Testis (tissue), 3 donors: ENCODE data around the gene P2RY8. TPM values are rescaled to one million over a fixed set of nuclear protein-coding genes. Genes with fewer than 3 reads are reported as not detected.
A peak's percentile ranks its signal among the peaks of the same experiment; 100 is the strongest.

Experiments used
- DNase-seq: peaks from one replicate; pipeline ENCODE4 v3.0.0-alpha.2; 2019
- H3K27ac ChIP-seq, 2 donors: fragments of 200-600 bp; sonication (generic); one replicate each; pipeline ENCODE4 v1.5.1; 2019
- H3K27me3 ChIP-seq: fragments of 200-600 bp; sonication (generic); one replicate; pipeline ENCODE4 v1.5.1; 2019
- H3K36me3 ChIP-seq: fragments of 200-600 bp; sonication (generic); one replicate; pipeline ENCODE4 v1.5.1; 2017; ENCODE audit warnings: low read depth; ENCODE audit errors: missing control alignments
- H3K4me1 ChIP-seq: fragments of 200-600 bp; sonication (generic); one replicate; pipeline ENCODE4 v1.5.1; 2019
- H3K4me3 ChIP-seq, 2 donors: fragments of 200-600 bp; sonication (generic); one replicate each; pipeline ENCODE4 v1.5.1; 2017 to 2019
- H3K9me3 ChIP-seq: fragments of 200-600 bp; sonication (generic); one replicate; pipeline ENCODE4 v1.5.1; 2017
- POLR2A ChIP-seq: fragments of 450-650 bp; IDR thresholded peaks from one replicate; pipeline ENCODE4 v1.6.1; 2017; ENCODE audit warnings: antibody characterized with exemption, mild to moderate bottlenecking, moderate library complexity
- WGBS, 2 donors: methylation state at CpG; one replicate each; pipeline ENCODE4 v1.1.5; 2018; 5-methylcytosine and 5-hydroxymethylcytosine counted together
- intact Hi-C: fragments of 100-400 bp; cut with DNase I; formaldehyde crosslinking; loops from one replicate; pipeline ENCODE4 v1.15.1; 2023; ENCODE audit warnings: low total_unique reads
- polyA plus RNA-seq: library from polyadenylated mRNA; stranded (reverse); fragments of 350-450 nt; fragmentation: Illumina TruSeq; extraction: RNeasy Lipid Tissue Mini Kit (QIAGEN cat#74804); gene quantifications from one replicate; pipeline ENCODE4 v1.2.3, GENCODE V29; 2014; ENCODE audit warnings: low read depth, low replicate concordance; ENCODE audit not compliant: insufficient read depth
- total RNA-seq, 2 donors: library from RNA; depleted of rRNA; stranded (reverse); fragments of >200 nt; gene quantifications; one replicate each; pipeline ENCODE4 v1.2.3, GENCODE V29; 2016
- TF ChIP-seq, protein P1 (sequence below), 3 experiments: fragments of 450-650 bp in 2 of 3; fragments of 200-600 bp in 1 of 3; sonication (generic) in 1 of 3; IDR thresholded peaks; one replicate each; pipeline ENCODE4 v1.5.1; 2016 to 2019; ENCODE audit warnings: antibody characterized with exemption in 3 of 3, mild to moderate bottlenecking in 2 of 3, moderate library complexity in 1 of 3

P2RY8 gene
- total and polyA plus RNA-seq, 3 donors from 2014 or later = 0.24 to 1.1 (median 0.50) TPM

DNA sequence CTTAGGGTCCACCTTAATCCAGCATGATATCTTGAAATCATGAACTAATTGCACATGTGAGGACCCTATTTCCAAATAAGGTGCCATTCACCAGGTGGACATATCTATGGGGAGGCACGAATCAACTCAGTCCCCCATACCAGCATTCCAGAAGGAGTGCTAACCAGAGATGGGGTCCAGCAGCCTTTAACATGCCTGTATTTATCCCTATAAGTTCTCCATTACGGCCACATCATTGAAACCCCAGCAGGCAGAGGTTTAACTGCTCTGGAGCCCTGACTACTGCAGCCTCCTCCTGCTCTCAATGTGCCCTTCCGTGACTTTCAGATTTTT, 81.1 kb downstream of the P2RY8 start:
- Histone ChIP-seq H3K4me1 (peaks cover 12% of the 10 kb centered on the region), H3K27ac (no peak overlapping the region), H3K36me3 (no peaks in the 10 kb centered on the region), H3K27me3 (no peaks in the 10 kb centered on the region), H3K9me3 (no peaks in the 10 kb centered on the region), H3K4me3 (no peak overlapping the region)
- TF ChIP-seq, protein P1, sequence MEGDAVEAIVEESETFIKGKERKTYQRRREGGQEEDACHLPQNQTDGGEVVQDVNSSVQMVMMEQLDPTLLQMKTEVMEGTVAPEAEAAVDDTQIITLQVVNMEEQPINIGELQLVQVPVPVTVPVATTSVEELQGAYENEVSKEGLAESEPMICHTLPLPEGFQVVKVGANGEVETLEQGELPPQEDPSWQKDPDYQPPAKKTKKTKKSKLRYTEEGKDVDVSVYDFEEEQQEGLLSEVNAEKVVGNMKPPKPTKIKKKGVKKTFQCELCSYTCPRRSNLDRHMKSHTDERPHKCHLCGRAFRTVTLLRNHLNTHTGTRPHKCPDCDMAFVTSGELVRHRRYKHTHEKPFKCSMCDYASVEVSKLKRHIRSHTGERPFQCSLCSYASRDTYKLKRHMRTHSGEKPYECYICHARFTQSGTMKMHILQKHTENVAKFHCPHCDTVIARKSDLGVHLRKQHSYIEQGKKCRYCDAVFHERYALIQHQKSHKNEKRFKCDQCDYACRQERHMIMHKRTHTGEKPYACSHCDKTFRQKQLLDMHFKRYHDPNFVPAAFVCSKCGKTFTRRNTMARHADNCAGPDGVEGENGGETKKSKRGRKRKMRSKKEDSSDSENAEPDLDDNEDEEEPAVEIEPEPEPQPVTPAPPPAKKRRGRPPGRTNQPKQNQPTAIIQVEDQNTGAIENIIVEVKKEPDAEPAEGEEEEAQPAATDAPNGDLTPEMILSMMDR (IDR thresholded peaks at IDR 0.05) = no peak
- no peak for TF ChIP-seq POLR2A
- intact Hi-C loops = loop anchor here (10.0 kb wide), 1 partner anchor 139 kb away; the partner anchor contains the start of gene AKAP17A
- 71 to 74% methylated on average over 3 of the region's 3 CpGs for WGBS, 2 donors
- DNase-seq = no peak

DNA sequence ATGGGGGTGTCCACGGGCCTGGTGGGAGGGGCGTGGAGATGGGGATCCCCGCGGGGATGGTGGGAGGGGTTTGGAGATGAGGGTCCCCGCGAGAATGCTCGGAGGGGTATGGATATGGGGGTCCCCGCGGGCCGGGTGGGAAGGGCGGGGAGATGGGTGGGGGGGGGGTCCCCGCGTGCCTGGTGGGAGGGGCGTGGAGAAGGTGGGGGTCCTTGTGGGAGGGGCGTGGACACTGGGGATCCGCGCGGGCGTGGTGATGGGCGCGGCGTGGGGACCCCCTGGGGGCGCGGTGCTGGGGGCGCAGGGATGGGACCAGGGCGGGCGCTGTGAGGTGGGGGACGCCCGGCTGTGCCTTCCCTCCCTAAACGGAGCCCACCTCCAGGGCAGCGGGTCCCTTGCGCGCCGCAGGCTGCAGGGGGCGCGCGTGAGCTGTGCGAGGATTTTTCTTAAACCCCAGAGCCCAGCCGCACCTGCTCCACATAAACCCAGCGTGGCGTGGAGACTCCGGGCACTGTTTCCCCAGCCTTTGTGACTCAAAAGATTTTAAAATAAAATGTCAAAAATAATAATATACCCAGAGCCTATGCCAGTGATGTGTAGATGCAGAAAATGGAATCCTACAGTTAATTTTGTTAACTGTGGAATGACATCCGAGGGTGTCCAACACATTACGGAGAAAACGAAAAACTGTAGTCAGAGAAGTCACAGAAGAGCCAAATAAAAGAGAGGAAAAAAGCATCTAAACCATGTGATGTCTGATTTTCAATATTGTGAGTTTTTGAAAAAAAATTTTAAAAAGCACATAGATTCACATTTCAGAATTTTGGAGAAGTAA, 82.8 kb downstream of the P2RY8 start:
- peaks cover 16% of the 10 kb centered on the region for H3K4me1 ChIP-seq
- peak overlapping the region; percentile 41 to 68 for H3K4me3 ChIP-seq
- TF ChIP-seq, protein P1 (IDR thresholded peaks at IDR 0.05) = peak; percentile 90 to 94 (median 92)
- no peak for TF ChIP-seq POLR2A
- no peaks in the 10 kb centered on the region for H3K27me3 ChIP-seq
- H3K36me3 ChIP-seq = no peaks in the 10 kb centered on the region
- H3K27ac ChIP-seq = peak overlapping the region in 1 of 2 donors; percentile 96
- DNase-seq = peak; percentile 89
- intact Hi-C loops = loop anchor here (10.0 kb wide), 1 partner anchor 141 kb away; the partner anchor contains the start of gene AKAP17A
- 3% methylated on average over 19 to 31 of the region's 45 CpGs for WGBS, 2 donors
- no peaks in the 10 kb centered on the region for H3K9me3 ChIP-seq

DNA sequence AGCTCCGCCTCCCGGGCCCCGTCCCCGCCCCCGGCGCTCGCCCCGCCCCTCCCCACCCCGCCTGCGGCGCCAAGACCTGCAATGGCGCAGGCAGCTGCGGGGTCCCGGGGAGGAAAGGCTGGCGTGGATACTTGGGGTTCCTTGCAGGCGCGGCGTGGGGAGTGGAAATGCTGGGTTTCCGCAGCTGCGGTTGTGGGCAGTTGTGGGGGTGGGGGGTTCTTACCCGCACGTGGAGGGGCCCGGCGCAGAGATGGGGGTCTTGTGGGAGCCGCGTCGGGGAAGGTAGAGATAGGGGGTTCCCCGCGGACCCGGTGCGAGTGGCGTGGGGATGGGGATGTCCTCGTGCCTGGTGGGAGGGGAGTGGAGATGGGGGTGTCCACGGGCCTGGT, 83.6 kb downstream of the P2RY8 start:
- H3K36me3 ChIP-seq = no peaks in the 10 kb centered on the region
- peaks cover 16% of the 10 kb centered on the region for H3K4me1 ChIP-seq
- H3K27ac ChIP-seq = peak overlapping the region; percentile 89 to 96
- no peaks in the 10 kb centered on the region for H3K9me3 ChIP-seq
- H3K4me3 ChIP-seq = peak overlapping the region; percentile 58 to 68
- 1 to 2% methylated on average over 17 to 27 of the region's 34 CpGs for WGBS, 2 donors
- DNase-seq = no peak
- H3K27me3 ChIP-seq = no peaks in the 10 kb centered on the region
- TF ChIP-seq, protein P1 (IDR thresholded peaks at IDR 0.05) = no peak
- no peak for TF ChIP-seq POLR2A
- intact Hi-C loops = loop anchor here (10.0 kb wide), 1 partner anchor 141 kb away; the partner anchor contains the start of gene AKAP17A

DNA sequence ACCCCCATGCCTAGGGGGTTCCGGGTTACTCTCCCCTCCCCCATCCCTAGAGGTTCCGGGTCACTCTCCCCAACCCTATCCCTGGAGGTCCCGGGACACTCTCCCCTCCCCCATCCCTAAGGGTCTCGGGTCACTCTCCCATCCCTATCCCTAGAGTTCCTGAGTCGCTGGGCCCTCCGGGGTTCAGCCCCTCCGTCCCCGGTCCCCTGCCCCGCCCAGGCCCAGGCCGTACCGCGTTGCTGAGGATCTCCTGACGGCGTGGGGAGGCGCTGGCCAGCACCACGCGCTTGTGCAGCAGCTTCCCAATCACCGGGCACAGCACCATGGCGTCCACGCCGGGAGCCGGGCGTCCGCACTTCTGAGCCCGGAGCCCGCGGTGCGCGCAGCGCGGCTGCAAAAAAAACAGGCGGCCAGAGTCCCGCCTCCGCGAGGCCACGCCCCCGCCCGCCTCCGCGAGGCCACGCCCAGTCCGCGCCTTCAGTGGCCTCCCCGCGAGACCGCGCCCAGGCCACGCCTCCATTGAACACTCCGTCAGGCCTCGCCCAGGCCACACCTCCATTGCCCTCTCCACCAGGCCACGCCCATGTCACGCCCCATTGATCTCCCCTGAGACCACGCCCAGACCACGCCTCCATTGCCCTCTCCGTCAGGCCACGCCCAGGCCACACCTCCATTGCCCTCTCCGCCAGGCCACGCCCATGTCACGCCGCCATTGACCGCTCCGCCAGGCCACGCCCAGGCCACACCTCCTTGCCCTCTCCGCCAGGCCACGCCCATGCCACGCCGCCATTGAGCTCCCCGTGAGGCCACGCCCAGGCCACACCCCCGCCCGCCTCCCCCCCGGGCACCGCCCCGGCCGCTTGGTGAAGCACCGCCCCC, 84.2 kb downstream of the P2RY8 start, which contains the start of gene ASMTL:
TSS of gene ASMTL (minus strand) at position 394 of the 879 bp plus-strand sequence. CDS start at position 325, 69 bp downstream.
- peaks cover 16% of the 10 kb centered on the region for H3K4me1 ChIP-seq
- peak; percentile 79 for TF ChIP-seq POLR2A
- TF ChIP-seq, protein P1 (IDR thresholded peaks at IDR 0.05) = no peak
- H3K4me3 ChIP-seq = peak within 1 kb of the TSS; percentile 82 to 91
- no peaks in the 10 kb centered on the region for H3K27me3 ChIP-seq
- peak; percentile 100 for DNase-seq
- H3K9me3 ChIP-seq = no peaks in the 10 kb centered on the region
- 1 to 2% methylated on average over 17 to 58 of the region's 76 CpGs for WGBS, 2 donors
- intact Hi-C loops = loop anchor here (10.0 kb wide), 1 partner anchor 142 kb away; the partner anchor contains the start of gene AKAP17A
- H3K27ac ChIP-seq = peak within 1 kb of the TSS; percentile 89 to 96
- no peaks in the 10 kb centered on the region for H3K36me3 ChIP-seq
